SU-DHL-6 (cell line): ENCODE results near the gene PHKB.

Experiments
- CTCF ChIP-seq: fragments of 200-600 bp; sonication (generic); IDR thresholded peaks from one replicate; pipeline ENCODE4 v1.5.1; 2017; ENCODE audit warnings: antibody characterized with exemption, mild to moderate bottlenecking, low read length, moderate library complexity; ENCODE audit not compliant: insufficient read depth, poor library complexity, severe bottlenecking
- EZH2phosphoT487 ChIP-seq: fragments of 200-600 bp; sonication (generic), shearing (Covaris generic); conservative IDR thresholded peaks from 2 replicates; pipeline ENCODE4 v1.6.1; 2018; ENCODE audit warnings: mild to moderate bottlenecking, antibody characterized with exemption, low read length, moderate library complexity, mixed read lengths

- TF ChIP-seq CTCF (no peak), EZH2phosphoT487 (no peak)
Observed at GRCh38 chr16:47413041-47413440, 48.1 kb upstream of the PHKB start.
